Esophagus muscularis mucosa (tissue), 3 donors: Measurements from ENCODE around the gene MTHFD2.

ENCODE experiments used
- CTCF ChIP-seq, 3 experiments: fragments of 200-600 bp in 2 of 3; fragments of 450-650 bp in 1 of 3; sonication (generic) in 2 of 3; IDR thresholded peaks; one replicate each; pipeline ENCODE4 v1.5.1; 2017 to 2019; ENCODE audit warnings: antibody characterized with exemption in 3 of 3, mild to moderate bottlenecking in 2 of 3, moderate library complexity in 1 of 3
- POLR2A ChIP-seq: fragments of 450-650 bp; IDR thresholded peaks from one replicate; pipeline ENCODE4 v1.6.1; 2017; ENCODE audit warnings: antibody characterized with exemption, moderate library complexity, mild to moderate bottlenecking, low read depth

DNA sequence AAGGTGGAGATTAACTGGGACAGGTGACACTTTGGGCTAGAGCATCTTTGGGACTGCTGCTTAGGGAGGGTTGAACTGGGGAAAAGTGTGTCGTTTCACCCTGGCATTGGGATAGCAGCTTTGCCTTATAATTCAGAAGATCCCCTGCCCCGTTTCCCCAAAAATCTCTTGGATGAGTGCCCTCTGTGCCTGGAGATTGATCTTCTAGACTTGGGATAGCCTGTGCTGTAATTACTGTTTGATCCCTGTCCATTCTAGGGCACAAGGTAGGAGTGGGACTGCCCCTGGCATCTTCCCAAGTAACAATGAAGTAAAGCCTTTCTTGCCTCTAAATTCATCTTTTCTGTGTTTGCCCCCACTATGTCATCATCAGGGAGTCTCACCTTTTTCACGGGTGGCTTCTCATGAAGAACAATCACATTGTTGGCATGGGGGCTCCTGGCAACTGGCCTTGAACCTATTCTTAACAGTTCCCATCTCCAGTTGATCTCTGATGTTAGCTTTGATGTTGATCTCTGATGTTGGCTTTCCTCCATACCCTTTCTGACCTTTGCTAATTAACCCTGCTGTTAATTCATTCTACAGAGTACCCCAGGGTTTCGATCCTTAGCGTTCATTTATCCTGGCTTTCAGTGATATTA lies 21.6 kb downstream of the MTHFD2 start:
- TF ChIP-seq POLR2A (no peak), CTCF (IDR thresholded peaks at IDR 0.05) (no peak)
